Cerebellar nuclear complex (tissue), 1 donor: Measurements from ENCODE around the gene SYNJ1.
"Not testable (repeated sequence)": the region's sequence is repeated elsewhere in the genome, so short reads cannot be mapped to it uniquely, and the experiment has no call there.

Experiments
- DNase-seq, 2 experiments: peaks; one replicate each; lab custom pipeline; 2025; lab: John Stamatoyannopoulos, UW

SYNJ1 gene

DNA sequence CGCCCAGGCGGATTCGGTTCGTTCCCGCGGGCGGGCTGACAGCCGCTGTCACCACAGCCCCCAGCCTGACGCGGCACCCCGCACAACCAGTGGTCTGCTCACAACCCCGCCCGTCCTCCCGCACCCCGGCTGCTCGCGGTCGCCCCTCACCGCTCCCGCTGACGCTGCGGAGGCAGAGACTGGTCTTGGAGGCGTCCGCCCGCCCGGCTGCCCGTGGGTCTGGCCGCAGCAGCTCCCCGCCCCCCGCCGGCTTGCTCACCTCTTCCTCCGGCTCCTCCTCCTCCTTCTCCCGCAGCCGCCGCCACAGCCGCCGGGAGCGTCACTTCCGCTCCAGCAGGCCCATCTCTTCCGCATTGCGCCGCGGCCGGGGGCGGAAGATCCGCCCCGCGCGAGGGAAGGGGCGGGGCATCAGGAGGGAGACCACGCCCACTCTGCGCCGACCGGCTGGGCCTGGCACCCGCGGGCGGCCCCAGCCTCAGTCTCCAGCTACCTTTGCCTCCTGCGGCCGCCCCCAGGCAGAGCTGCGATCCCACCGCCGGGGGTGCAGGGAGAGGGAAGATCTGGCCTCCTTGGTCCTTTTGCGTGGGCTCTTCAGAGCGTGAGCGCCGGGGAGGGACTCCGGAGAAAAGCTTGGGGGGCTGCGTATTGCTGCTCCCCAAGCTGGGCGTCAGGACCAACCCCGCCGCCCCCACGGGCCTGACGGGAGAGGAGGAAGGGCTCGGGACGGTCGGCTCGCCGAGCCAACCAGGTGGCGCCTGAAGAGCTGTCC lies at the start of gene SYNJ1:
Gene SYNJ1, minus strand, starts transcription at position 327 of the 769 bp plus-strand sequence. CDS start 1,118 bp downstream, outside the sequence.
- DNase-seq: peak; percentile 29 to 94

GRCh38 chr21:32777269-32777668 lies 49.5 kb upstream of the SYNJ1 start:
- DNase-seq: no peak

DNA sequence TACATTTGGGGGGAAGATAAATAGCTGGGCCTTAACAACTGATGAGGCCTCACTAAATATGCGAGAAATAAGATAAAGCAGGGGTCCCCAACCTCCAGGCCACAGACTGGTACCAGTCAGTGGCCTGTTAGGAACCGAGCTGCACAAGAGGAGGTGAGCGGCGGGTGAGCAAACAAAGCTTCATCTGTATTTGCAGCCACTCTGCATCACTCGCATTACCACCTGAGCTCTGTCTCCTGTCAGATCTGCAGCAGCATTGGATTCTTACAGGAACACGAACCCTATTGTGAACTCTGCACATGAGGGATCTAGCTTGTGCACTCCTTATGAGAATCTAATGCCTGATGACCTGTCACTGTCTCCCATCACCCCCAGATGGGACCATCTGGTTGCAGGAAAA lies 48.9 kb upstream of the SYNJ1 start:
- no peak for DNase-seq

DNA sequence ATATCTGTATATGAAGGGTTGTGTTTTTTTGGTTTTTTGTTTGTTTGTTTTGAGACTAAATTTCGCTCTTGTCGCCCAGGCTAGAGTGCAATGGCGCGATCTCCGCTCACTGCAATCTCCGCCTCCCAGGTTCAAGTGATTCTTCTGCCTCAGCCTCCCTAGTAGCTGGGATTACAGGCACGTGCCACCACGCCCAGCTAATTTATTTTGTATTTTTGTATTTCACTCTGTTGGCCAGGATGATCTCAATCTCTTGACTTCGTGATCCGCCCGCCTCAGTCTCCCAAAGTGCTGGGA lies 45.2 kb upstream of the SYNJ1 start:
- not testable (repeated sequence) for DNase-seq

DNA sequence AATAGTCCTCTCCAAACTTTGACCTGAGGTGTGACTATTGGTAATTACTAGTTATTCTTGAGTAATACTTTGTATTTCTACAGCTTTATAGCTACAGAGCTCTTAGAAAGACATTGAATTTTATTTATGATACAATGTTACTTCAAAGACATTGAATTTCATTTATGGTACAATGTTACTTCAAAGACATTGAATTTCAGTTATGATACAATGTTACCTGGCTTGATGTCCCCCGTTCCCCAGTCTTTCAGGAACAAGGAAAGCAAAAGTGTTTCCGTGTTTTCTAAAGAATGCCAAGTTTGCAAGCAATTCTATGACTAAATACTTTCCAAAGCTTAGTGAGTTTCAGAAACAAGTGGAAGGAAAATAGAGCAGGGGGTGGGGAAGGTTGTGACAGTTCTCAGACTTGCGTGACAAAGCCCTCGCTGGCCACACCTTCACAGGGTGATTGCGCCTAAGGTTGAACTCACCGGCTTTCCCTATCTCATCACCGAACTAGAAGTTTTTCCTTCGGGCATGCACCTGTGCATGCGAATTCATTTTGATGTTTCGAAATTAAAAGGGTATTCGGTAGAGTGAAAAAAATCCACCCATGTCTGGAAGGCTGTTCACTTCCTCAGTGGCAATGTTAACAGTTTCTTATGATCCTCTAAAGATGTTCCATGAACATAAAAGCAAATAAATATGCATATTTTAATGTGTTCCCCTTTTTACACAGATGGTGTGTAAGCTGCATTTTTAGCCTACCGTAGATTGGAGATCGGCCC lies 44.7 kb upstream of the SYNJ1 start:
- DNase-seq: no peak

GRCh38 chr21:32770871-32771523 lies 43.2 kb upstream of the SYNJ1 start:
- DNase-seq: no peak

DNA sequence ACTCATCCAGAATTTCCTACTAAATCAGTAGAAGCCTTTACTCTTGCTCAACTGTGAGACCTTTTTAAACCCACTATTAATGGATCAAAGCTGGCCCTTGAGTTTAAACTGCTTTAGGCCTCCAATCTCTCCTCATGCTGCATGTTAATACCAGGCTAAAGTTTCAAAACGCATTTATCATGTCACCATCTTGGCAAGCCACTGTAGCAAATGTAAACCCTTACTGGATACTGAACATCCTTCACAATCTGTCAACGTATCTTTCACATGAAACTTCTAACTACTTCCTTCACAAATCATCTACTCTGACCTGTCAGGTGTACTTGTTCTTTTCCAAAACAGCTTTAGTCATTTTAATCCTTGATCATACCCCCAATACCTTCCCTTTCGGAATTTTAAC lies 40.7 kb upstream of the SYNJ1 start:
- no peak for DNase-seq

DNA sequence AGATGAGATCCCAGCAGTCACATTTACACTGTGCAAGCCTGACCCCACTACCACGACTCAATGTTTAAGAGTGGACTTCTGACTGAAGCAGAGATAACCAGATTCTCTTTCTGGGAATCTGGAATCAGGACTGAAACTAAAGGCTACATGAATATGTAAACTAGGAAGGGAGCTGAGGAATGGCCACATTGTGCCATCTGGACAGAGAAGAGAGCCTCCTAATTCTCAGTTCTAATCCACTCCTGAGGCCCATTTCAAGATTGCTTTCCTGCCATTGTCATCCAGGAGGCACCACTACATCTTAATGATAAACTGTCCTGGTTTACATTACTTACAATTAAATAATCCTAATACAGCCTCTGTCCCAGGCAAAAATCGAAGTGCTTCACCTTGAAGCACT lies 37.2 kb upstream of the SYNJ1 start:
- DNase-seq: no peak

- DNase-seq: no peak
Measured at GRCh38 chr21:32764186-32764585, 36.4 kb upstream of the SYNJ1 start.

GRCh38 chr21:32757804-32758203 lies 30.0 kb upstream of the SYNJ1 start:
- no peak for DNase-seq

DNA sequence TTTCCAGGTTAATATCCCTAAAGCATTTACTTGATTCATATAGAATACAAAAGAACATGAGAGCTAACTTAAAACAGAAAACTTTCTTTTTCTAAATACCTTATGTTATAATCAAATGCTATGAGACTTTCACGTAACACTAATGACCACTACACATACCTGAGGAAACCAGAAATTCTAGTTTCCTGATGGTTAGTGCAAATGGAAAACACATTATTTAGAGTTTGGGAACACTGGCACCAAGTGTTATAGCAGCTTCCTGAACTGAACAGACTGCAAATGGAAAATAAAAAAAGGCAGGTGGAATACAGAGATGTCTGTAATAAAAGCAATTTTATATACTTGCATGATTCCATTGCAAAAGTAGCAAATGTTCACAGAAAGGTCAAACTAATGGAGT lies 28.3 kb upstream of the SYNJ1 start:
- DNase-seq: no peak

DNA sequence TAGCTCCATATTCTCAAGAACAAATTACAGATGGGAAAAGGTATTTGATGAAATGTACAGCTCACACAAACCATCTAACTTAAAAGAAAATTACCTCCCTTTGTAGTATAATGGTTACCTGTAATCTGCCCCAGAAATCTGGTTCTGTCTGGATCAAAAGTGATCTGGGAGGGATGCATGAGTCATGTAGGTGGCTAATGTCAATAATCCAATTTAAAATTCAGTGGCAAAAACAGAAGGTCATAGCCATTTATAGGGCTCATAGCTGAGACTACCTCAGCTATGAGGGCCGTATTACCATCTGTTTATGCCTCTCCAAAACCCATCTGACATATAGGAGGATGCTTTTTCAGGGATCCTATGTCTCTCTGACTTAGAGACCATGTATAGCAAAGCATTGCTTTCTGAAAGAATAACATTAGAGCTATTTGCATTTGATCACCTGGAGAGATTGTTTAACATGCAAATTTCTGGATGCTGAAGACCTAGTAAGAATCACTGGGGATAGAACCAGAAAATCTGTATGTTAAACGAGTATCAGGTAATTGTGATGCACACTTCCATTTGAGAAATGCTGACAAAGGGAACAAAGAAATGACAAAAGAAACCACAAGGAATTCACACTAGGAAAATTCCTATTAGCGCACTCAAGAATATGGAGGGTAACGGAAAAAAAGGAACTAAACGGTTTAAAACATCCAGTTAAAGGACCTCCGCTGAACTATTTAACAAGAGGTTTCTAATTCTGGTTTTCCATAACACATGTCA lies 26.2 kb upstream of the SYNJ1 start:
- no peak for DNase-seq

GRCh38 chr21:32750405-32750804 lies 22.6 kb upstream of the SYNJ1 start:
- DNase-seq: no peak

GRCh38 chr21:32749662-32750061 lies 21.8 kb upstream of the SYNJ1 start:
- no peak for DNase-seq

DNA sequence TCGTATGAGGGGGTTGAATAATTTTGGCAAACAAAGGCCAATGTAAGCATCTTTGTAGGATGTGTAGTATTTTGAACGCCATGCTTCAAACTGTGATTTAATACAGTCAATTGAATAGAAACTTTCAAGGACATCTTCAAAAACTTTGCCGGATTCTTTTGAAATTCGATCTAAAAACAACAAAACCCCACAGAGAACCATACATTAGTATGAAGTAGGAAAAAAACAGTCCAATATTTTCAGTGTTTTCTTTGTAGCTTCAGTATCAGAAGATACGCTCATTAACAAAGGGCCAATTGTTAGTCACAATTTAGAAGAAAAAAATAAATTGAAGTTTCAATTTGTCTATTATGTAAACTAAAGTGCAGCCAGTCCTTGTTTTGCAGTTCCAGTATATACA lies 20.7 kb upstream of the SYNJ1 start:
- no peak for DNase-seq

- DNase-seq: no peak
Measured at GRCh38 chr21:32747396-32747795, 19.6 kb upstream of the SYNJ1 start.

DNA sequence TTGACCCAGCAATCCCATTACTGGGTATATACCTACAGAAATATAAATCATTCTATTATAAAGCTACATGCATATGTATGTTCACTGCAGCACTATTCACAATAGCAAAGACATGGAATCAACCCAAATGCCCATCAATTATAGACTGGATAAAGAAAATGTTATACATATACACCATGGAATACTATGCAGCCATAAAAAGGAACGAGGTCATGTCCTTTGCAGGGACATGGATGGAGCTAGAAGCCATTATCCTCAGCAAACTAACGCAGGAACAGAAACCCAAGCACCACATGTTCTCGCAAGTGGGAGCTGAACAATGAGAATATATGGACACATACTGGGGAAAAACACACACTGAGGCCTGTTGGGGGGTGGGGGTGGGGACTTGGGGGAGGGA lies 18.9 kb upstream of the SYNJ1 start:
- DNase-seq: not testable (repeated sequence)

GRCh38 chr21:32742396-32742795 lies 14.6 kb upstream of the SYNJ1 start:
- DNase-seq: no peak

DNA sequence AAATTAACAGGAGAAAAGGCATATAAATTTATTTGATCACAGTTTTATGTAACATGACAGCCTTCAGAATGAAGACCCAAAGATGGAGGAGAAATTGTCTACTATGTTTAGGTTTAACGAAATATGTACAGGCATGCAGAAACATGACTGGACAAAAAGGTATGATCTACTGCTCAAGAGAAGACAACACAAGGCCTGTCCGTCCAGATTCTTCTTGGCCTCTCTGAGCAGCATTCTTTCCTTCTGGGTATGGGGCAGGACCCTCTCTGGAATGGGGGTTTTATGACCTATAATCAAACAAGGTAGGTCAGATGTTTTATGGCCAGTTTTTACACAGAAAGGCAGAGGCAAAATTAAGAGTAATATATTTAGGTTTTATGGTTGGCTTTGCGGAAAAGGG lies 13.5 kb upstream of the SYNJ1 start:
- no peak for DNase-seq

DNA sequence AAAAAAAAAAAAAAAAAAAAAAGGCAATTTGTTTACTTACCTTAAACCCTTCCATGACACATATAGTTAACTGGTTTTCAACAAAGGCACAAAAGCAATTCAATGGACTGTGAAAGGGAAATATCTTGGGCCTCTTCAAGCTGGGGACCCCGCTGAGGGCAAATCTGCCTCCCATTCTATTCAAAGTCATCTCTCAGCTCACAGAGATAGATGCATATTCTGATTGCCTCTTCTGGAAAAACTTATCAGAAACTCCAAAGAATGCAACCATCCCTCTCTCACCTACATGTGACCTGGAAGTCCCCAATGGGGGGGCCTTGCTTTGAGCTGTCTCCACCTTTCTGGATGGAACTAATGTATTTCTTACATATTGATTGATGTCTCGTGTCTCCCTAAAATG lies 12.1 kb upstream of the SYNJ1 start:
- no peak for DNase-seq

DNA sequence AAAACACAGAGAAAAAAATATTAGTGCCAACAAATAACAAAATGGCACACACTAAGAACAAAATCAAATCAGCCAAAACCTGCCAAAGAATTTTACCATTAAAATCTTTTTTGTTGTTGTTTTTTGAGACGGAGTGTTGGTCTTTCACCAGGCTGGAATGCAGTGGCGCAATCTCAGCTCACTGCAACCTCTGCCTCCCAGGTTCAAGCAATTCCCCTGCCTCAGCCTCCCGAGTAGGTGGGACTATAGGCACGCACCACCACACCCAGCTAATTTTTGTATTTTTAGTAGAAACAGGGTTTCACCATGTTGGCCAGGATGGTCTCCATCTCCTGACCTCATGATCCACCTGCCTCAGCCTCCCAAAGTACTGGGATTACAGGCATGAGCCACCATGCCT lies 8.3 kb upstream of the SYNJ1 start:
- not testable (repeated sequence) for DNase-seq

DNA sequence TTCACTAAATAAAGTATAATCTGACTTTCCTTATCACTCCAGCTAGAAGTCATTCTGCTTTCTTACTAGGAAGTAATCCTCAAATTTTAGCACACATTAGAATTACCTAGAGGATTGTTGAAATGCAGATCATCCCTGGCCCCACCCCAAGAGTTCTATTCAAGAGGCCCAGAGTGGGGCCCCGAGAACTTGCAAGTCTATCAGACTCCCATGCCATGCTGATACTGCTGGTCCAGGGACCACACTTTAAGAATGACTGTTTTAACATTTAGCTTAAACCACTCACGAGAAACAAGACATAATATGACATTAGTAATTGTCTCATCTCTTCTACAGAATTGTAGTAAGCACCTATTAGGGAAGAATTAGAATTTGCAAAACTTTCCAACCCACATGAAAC lies 7.7 kb upstream of the SYNJ1 start:
- DNase-seq: no peak
